Epidermal melanocyte (primary cell): Measurements from ENCODE around the gene C4orf54.

Experiments
- DNase-seq: peaks from one replicate; pipeline ENCODE4 v3.0.0; 2011; ENCODE audit warnings: low spot score; ENCODE audit not compliant: insufficient read length

The C4orf54 gene

GRCh38 chr4:99652596-99653436 lies 4.8 kb downstream of the C4orf54 start:
- DNase-seq, result no peak

DNA sequence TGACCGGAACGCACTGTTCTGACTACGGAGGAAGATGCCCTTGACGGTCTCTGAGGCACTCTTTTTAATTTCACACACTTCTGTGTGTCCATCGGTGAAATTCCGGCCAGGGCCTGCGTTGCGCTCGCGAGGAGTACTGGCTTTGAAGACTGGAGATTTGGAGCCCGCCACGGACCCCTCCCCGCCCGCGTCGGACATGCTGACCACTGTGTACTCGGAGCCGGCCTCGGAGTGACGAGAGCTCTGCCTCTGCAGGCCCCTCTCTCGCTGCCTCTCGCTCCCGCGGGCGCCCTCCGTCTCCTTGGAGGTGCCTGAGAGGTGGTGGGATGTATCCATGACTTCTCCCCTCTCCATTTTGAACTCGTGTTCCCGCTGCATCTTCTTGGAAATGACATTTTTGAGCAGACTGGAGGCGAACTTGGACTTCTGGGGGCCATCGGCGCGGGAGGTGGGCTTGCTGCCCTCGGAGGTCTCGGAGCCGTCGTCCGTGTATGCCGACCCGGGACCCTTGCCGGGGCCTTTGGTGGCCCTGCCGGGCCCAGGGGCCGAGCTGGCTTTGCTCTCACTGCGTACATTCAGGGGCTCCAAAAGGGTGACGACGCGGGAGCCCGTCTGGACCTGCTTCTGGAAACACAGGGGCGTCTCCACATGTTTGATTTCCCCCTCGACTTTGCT lies 5.7 kb downstream of the C4orf54 start:
- DNase-seq, result no peak

DNA sequence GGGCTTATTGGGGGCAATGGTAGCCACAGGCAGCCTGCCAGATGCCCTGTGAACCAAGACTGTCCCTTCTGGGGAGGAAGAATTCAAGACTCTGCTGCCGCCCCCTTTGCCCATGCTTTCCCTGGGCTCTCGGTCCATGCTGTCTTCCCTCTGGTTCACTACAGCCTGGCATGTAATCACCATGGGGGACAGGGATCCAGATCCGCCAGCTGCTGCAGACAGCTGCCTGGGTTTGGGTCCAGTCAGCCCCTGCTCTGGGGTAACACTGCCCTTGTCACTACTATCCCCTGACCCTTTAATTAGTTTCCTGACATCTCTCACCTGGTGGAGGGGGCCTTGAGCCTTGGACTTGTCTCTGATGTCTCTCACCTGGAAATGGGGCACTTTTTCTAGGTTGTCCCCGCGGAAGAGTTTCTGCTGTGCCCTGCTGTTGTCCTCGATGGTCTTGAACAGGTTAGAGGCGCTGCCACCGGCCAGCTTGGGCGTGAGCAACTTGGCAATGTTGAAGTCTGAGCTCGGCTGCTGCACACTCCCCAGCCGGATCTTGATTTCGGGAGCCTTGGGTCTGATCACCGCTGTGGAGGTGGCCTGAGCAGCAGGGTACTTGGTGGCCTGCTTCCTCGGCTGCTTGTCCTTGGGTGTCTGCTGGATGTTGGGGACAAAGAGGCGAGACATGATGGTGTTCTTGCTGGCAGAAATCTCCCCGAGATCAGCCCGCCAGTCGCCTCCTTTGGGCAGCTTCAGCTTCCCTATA lies 6.4 kb downstream of the C4orf54 start:
- DNase-seq, result no peak

DNA sequence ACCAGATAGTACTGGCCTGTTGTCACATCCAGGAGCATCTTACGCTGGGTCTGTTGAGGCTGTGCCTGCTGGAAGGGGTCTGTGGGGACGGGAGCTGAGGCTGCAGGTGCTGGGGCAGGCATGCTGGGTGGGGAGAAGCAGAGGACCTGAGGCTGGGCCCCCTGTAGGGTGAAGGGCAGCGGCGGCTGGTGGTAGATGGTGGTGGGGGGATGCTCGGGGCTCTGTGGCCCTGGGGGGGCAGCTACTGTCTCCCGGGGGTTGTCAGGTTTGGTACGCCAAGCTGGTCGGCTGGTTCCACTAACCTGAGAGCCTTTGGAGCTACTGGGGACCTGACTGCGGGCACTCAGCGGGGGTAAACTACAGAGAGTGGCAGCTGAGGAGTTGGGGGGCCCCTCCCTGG lies 7.8 kb downstream of the C4orf54 start:
- DNase-seq, result no peak

DNA sequence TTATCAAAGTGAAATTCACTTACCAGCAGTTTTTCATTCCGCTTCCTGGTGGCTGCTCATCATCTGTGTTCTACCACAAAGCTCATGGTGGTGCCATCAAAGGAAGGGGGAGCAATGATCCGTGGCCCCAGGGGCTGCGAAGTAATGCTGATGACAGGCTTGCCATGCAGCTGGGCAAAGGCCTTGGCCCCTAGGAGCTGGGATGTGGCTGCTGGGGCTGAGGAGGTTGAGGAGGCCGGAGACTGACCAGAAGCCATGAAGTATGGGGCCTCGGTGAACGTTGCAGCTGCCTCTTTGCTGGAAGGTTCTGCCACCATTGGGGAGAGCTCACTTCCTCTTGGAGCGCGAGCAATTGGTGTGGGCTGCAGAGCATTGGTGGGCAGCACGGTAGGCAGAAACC lies 8.4 kb downstream of the C4orf54 start:
- no peak for DNase-seq

- no peak for DNase-seq
Measured at GRCh38 chr4:99648321-99648720, 9.3 kb downstream of the C4orf54 start.

DNA sequence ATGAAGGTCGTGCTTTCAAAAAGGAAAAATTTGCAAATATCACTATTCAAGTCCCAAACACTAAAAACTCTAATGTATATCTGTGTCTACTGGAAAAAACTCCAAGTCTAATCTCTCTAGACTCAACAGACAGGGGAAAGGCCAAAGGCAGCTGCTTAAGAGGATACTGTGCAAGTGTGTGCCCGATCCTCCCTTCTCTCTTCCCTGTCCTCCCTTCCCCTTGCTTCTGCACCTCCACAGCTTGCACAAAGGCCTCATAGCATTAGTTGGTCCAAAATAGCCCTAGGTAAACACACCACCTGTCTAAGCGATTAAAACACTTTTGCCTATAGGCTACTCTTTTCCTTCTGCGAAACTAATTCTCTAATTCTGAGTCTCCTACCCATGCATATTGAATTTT lies 10.6 kb downstream of the C4orf54 start:
- DNase-seq, result no peak

DNA sequence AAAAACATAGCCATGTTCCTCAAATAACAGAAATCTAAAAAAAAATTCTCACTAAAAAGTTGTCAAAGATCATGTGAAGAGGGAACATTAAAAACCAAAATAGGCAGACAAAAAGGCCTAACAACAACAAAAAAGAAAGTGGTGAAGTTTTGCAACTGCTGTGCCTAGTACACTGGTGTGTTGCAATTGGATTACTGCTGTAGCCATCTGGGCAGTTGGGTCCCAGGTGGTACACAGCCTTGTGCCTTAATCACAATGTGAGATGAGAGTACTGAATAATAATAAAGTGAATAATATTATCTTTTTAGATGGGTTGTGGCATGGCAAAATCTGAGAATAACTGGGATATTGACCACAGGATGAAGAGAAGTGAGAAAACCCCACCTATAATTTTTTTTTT lies 12.0 kb downstream of the C4orf54 start:
- DNase-seq, result no peak

DNA sequence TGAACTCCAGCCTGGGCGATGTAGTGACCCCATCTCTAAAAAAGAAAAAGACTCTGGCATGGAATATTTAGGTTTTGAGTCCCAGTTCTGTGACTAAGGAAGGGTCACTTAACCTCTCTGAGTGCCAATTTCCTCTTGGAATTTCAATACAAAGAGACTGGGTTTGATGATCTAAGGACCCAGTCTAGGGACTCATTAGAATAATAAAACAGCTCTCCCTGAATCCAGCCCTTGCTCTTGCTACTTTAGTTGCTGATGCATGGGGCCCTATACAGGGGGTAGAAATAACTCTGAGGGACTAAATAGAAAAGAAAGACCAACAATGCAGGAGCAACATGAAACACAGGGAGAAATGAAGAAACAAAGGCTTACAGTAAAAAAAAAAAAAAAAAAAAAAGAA lies 12.6 kb downstream of the C4orf54 start:
- no peak for DNase-seq

GRCh38 chr4:99644453-99644852 lies 13.2 kb downstream of the C4orf54 start:
- DNase-seq, result no peak

DNA sequence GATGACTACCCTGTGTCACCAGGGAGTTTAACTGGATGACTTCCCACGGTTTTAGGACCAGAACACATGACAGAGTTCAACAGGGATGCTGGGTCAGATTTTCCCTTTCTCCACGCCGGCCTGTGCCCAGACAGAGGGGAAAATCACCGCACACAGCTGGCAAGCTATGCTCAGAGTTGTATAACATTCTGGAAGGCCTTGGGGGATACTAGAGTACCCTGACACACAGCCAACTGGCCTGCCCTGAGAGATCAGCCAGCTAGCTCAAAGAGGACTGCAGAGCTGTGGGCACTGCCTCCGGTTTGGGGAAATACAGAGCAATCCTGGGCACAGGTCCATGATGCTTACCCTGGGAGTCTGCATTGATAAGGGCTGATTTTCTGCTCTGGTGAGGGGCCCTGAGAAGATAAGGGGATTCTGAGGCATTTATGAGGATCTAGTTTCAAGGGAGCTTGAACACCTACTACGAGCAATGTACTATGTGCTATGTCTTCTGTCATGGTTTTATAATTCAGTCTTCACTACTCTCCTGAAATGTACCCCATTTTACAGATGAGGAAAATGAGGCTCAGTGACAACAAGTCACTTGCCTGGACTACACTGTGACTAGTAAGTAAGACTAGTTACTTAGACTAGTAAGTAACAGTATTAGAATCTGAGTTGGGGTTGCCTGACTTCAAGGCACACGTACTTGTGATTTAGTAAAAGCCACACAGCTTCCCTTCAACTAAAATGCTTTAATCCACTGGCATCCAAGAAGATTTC lies 14.7 kb downstream of the C4orf54 start:
- DNase-seq, result no peak

GRCh38 chr4:99640676-99641075 lies 17.0 kb downstream of the C4orf54 start:
- DNase-seq, result no peak

- DNase-seq, result no peak
Measured at GRCh38 chr4:99637174-99637573, 20.5 kb downstream of the C4orf54 start.

GRCh38 chr4:99636422-99636821 lies 21.2 kb downstream of the C4orf54 start:
- DNase-seq, result no peak

DNA sequence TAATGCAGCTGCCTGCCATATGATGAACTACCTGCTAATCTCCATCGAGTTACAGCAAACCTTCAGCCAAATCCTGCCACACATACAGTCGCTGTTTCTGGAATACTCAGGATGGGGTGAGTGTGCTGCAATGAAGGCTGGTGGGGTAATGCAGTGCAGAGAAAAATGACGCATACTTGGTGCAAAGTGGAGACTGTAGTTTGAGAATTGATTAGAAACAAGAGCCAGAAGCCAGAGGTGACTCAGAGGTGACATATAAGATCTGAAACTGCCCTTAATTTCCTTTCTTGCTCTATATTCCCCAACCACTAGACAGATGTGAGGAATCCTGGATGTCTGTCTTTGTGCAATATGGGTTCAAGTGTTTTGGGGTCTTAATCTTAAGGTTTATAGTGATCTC lies 22.0 kb downstream of the C4orf54 start:
- DNase-seq, result no peak

GRCh38 chr4:99634742-99635360 lies 22.8 kb downstream of the C4orf54 start:
- no peak for DNase-seq

- DNase-seq, result no peak
Measured at GRCh38 chr4:99633772-99634171, 23.9 kb downstream of the C4orf54 start.

DNA sequence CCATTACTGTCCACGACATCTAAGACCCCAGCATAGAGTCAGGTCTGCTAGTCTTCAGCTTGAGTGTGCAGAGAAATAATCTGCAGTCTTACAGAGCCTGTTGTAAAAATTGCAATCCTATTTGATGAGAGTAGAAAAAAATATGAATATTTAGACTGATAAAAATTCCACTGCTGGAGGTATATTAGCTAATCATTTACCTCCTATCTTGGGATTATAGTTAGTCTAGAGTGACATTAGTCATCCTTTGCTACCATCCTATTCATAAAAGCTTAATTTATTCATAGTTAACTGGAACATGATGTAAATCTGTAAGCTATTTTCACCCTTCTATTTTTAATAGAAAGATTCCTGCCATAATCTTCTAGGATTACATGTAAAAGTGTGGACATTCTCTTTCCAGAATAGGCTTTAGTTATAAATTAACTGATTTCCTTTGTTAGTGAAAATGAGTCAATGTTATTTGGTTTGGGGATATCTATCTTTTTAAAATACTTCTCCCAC lies 26.7 kb downstream of the C4orf54 start:
- DNase-seq, result no peak

- DNase-seq, result no peak
Measured at GRCh38 chr4:99629962-99630554, 27.6 kb downstream of the C4orf54 start.

DNA sequence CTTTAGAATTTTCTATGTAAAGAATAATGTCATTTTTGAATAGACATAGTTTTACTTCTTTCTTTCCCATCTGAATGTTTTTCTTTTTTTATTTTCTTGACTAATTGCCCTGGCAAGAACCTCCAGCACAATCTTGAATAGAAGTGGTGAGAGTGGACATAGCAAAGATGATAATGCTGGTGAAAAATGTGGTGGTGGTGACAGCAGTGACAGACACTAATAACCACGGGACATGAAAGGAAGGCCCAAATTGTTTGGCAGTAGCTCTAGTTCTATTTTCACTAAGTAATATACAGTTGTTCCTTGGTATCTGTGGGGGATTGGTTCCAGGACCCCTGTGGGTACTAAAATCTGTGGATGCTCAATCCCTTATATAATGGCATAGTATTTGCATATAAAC lies 29.6 kb downstream of the C4orf54 start:
- no peak for DNase-seq
